Activated CD4-positive, alpha-beta T cell treated with anti-CD3 and anti-CD28 coated beads, Interleukin-10, Interleukin-2, amounts not matched to agents 100 ng/mL and 50 ng/mL, durations not matched to agents 16 hours and 8 hours (primary cell): ENCODE measurements around the gene MAD2L1BP.
A peak's percentile ranks its signal among the peaks of the same experiment; 100 is the strongest.

ENCODE experiments used
- DNase-seq: peaks from one replicate; pipeline ENCODE4 v3.0.0-alpha.2; 2020

The MAD2L1BP gene

DNA sequence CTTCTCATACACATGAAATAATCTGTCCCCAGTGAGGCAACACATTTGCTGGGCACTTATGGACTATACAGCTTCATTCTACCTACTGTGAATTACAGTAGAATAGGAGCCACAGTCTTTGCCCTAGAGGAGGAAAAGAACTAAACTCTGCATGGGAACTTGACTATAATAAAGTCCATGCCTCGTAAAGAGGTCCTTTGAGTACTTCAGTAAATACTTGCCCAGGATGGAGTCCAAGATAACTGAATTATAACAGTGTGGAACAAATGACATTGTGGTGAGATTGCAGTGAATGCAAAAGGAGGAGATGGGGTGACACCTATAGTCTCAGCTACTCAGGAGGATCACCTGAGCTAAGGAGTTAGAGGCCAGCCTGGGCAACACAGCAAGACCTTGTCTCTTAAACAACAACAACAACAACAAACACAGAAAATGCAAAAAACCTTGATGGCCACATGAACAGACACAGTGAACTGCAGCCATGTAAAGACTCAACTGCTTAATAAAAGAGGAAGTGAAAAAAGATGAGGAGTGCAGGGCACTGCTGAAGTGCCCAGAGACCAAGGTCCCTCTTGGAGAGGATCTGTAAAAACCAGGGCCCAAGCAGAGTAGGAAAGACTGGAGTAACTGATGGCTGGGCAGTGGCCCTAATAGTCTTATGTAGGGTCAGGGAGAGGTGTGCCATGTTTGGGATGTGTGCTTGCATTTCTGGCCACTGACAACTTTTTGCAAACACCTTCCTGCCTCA is 48.2 kb downstream of the MAD2L1BP start:
- no peak for DNase-seq

DNA sequence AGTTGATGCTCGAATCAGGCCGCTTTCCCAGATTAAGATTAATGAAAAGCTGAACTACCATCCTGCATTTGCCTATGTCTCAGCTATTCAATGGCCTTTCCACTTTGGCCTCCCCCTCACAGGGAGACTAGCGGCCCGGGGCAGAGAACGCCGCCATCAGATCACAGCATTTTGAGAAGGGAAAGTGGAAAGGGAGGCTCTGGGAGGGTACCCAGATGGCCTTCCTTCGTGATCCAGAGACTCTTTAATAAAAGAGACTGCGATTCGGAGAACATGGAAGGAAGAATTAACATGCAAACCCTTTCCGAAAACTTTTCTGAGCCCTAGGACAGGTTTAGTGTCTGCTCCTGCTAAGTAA is 51.4 kb downstream of the MAD2L1BP start:
- DNase-seq, result no peak

DNA sequence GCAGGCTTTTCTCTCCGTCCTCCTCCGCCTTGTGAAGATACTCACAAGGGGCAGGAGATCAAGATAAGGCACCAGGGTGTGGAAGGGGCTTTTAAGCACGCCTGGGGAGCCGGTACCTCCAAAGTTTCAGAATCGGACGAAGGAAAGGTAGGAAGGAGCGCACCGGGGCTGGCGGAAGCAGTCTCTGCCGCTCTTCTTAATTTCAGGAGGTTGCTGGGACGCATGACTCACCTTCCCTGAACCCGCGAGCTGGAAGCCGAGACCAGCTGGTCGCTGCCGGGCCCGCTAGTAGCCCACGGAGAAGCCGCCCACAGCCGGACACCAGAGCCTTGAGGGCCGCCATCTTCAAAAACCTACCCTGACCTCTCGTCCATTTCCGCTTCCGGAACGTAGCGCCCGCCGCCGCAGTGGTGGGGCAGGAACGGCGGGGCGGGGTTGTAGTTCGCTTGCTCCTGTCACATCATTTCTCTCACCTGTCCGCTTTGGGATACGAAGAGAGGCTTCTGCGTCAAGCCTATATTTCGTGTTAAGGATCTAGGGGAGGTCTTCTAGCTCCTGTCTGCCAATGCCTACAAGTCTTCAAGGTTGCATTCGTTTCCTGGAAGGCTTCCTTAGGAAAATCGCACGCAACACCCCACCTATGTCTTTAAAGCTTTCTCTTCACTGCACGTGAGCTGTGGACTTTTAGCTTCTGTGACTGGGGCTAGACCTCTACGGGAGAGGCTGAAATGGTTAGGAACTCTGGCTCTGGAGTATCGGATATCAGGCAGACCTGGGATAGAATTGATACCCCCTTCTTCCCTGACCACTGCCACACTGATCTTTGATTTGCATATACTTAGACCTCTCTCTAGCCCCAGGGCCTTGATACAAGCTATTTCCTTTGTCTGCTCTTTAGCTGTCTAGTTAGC is 52.1 kb downstream of the MAD2L1BP start, which contains the start of gene MRPS18A:
Gene MRPS18A, minus strand, starts transcription at position 355 of the 911 bp plus-strand sequence. Its CDS starts 12 bp downstream, at position 343.
- peak; percentile 89 for DNase-seq

DNA sequence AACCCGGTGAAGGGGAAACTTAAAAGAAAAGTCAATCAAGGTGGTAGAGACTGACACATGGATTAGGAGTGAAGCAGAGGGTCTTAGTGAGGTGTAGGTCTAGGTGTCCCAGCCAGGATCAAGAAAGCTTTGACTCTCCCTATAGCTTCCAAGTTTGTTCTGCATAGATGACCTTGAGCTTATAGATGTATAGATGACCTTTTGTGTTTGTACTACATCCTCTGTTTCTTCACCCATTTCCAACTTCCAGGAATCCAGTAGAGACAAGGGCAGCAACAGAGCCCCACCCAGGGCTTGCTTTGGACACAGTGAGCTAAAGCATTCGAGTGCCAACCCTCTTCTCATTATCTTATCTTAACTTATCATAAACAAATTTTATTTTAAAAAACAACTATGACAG is 53.8 kb downstream of the MAD2L1BP start:
- no peak for DNase-seq
